Spleen (tissue), 7 donors: ENCODE measurements around the gene LIPE.
A peak's percentile ranks its signal among the peaks of the same experiment; 100 is the strongest.

Source experiments
- POLR2A ChIP-seq, 3 donors: fragments of 450-650 bp; IDR thresholded peaks; one replicate each; pipeline ENCODE4 v1.5.1; 2017; ENCODE audit warnings: antibody characterized with exemption in 3 of 3, mild to moderate bottlenecking in 1 of 3
- POLR2AphosphoS5 ChIP-seq, 3 donors: sonication (generic); formaldehyde crosslinking; IDR thresholded peaks; one replicate each; pipeline ENCODE4 v1.5.1; 2017; ENCODE audit warnings: antibody characterized with exemption in 3 of 3
- TF ChIP-seq, protein P1 (sequence below), 11 experiments: fragments of 200-600 bp in 7 of 11; fragments of 450-650 bp in 4 of 11; sonication (generic) in 4 of 11; IDR thresholded peaks in 8 of 11; conservative IDR thresholded peaks in 3 of 11; 1 replicate in 7 of 11; 2 replicates in 4 of 11; pipeline versions ENCODE4 v1.4.0 to v1.8.0; 2016 to 2021; ENCODE audit warnings: antibody characterized with exemption in 11 of 11, inconsistent platforms in 4 of 11, mild to moderate bottlenecking in 1 of 11
- donor health status: DM: no; HTN: no; CAD: no; lungs with moderate emphysema.
- donor health status: DM: no; HTN: no; CAD: no.
- donor health status: DM: no; HTN: no; CAD: no.

DNA sequence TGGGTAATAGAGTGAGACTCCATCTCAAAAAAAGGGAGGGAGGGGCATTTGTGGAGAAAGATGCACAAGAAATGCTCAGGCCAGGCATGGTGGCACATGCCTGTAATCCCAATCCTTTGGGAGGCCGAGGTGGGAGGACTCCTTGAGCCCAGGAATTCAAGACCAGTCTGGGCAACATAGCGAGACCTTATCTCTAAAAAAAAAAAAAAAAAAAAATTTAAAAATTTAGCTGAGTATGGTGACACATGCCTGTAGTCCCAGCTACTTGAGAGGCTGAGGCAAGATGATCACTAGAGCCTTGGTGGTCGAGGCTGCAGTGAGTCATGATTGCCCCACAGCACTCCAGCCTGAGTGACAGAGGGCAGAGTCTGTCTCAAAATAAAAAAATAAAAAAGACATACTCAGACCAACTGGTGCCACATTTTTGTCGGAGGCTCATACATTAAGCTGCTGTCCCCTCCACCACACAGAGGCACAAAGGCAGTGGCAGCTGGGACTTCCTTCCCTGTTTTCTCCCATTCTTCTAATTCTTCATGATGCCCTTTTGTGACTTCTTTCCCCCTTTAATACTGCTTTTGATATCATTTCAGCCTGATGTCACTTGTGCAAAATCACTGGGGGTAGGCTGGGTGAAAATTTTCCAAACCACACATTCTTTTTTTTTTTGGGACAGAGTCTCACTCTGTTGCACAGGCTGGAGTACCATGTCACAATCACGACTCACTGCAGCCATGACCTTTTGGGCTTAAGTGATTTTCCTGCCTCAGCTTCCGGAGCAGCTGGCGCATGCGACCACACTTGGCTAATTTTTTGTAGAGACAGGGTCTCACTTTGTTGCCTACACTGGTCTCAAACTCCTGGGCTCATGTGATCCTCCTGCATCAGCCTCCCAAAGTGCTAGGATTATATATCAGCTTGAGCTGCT is 42.4 kb upstream of the LIPE start:
- TF ChIP-seq, protein P1, sequence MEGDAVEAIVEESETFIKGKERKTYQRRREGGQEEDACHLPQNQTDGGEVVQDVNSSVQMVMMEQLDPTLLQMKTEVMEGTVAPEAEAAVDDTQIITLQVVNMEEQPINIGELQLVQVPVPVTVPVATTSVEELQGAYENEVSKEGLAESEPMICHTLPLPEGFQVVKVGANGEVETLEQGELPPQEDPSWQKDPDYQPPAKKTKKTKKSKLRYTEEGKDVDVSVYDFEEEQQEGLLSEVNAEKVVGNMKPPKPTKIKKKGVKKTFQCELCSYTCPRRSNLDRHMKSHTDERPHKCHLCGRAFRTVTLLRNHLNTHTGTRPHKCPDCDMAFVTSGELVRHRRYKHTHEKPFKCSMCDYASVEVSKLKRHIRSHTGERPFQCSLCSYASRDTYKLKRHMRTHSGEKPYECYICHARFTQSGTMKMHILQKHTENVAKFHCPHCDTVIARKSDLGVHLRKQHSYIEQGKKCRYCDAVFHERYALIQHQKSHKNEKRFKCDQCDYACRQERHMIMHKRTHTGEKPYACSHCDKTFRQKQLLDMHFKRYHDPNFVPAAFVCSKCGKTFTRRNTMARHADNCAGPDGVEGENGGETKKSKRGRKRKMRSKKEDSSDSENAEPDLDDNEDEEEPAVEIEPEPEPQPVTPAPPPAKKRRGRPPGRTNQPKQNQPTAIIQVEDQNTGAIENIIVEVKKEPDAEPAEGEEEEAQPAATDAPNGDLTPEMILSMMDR (IDR thresholded peaks at IDR 0.05 in 8 of 11, conservative IDR thresholded peaks at IDR 0.05 in 3 of 11) = no peak
- TF ChIP-seq POLR2AphosphoS5 (IDR thresholded peaks at IDR 0.05) = peak in 1 of 3 donors; percentile 10
- no peak for TF ChIP-seq POLR2A (IDR thresholded peaks at IDR 0.05)
